H9 (cell line): ENCODE data around the gene SELENOM. TPM values are rescaled to one million over a fixed set of nuclear protein-coding genes. Genes with fewer than 3 reads are reported as not detected.

ENCODE experiments used
- DNase-seq: peaks from one replicate; pipeline ENCODE4 v3.0.0-alpha.2; 2017
- H2AFZ ChIP-seq: one replicate; pipeline ENCODE4 v1.6.1; 2013; ENCODE audit warnings: mild to moderate bottlenecking, low read length, control low read depth, moderate library complexity
- H2AK5ac ChIP-seq: 2 replicates; pipeline ENCODE4 v1.6.1; 2013; ENCODE audit warnings: low read length, control low read depth, mixed read lengths; ENCODE audit not compliant: insufficient read length
- H2BK120ac ChIP-seq: one replicate; pipeline ENCODE4 v1.6.1; 2013; ENCODE audit warnings: low read depth, mild to moderate bottlenecking, low read length, control low read depth, inconsistent platforms; ENCODE audit not compliant: poor library complexity, severe bottlenecking
- H2BK12ac ChIP-seq: 2 replicates; pipeline ENCODE4 v1.6.1; 2013; ENCODE audit warnings: low read length, control low read depth, mixed read lengths, low read depth; ENCODE audit not compliant: insufficient read length
- H2BK15ac ChIP-seq: 2 replicates; pipeline ENCODE4 v1.6.1; 2013; ENCODE audit warnings: low read depth, low read length, control low read depth
- H2BK20ac ChIP-seq: one replicate; pipeline ENCODE4 v1.6.1; 2013; ENCODE audit warnings: low read depth, mild to moderate bottlenecking, low read length, control low read depth, inconsistent platforms; ENCODE audit not compliant: poor library complexity, severe bottlenecking
- H2BK5ac ChIP-seq: 2 replicates; pipeline ENCODE4 v1.6.1; 2013; ENCODE audit warnings: low read length, control low read depth, mixed read lengths; ENCODE audit not compliant: insufficient read length
- H3K14ac ChIP-seq: 2 replicates; pipeline ENCODE4 v1.6.1; 2013; ENCODE audit warnings: low read length, control low read depth; ENCODE audit not compliant: insufficient read depth
- H3K18ac ChIP-seq: 2 replicates; pipeline ENCODE4 v1.6.1; 2013; ENCODE audit warnings: low read depth, mild to moderate bottlenecking, mixed read lengths, low read length, control low read depth; ENCODE audit not compliant: insufficient read length
- H3K23ac ChIP-seq: 2 replicates; pipeline ENCODE4 v1.6.1; 2013; ENCODE audit warnings: low read length, control low read depth, mixed read lengths, low read depth; ENCODE audit not compliant: insufficient read length
- H3K23me2 ChIP-seq: 2 replicates; pipeline ENCODE4 v1.6.1; 2013; ENCODE audit warnings: low read depth, mild to moderate bottlenecking, mixed read lengths, low read length, control low read depth; ENCODE audit not compliant: insufficient read length, poor library complexity, severe bottlenecking
- H3K27ac ChIP-seq: 2 replicates; pipeline ENCODE4 v1.5.1; 2013; ENCODE audit warnings: low read length, control low read depth, mixed read lengths, low read depth; ENCODE audit not compliant: insufficient read length
- H3K27me3 ChIP-seq: 2 replicates; pipeline ENCODE4 v1.6.1; 2013; ENCODE audit warnings: low read length, control low read depth, inconsistent platforms; ENCODE audit not compliant: insufficient read depth
- H3K4ac ChIP-seq: 2 replicates; pipeline ENCODE4 v1.6.1; 2013; ENCODE audit warnings: low read depth, mild to moderate bottlenecking, control low read depth, inconsistent platforms, low read length, moderate library complexity
- H3K4me1 ChIP-seq: 2 replicates; pipeline ENCODE4 v1.6.1; 2013; ENCODE audit warnings: low read length, control low read depth, inconsistent platforms; ENCODE audit not compliant: insufficient read depth
- H3K4me2 ChIP-seq: 2 replicates; pipeline ENCODE4 v1.6.1; 2013; ENCODE audit warnings: low read length, control low read depth, mixed read lengths; ENCODE audit not compliant: insufficient read length, insufficient read depth
- H3K56ac ChIP-seq: 2 replicates; pipeline ENCODE4 v1.6.1; 2013; ENCODE audit warnings: low read depth, mild to moderate bottlenecking, mixed read lengths, low read length, control low read depth; ENCODE audit not compliant: insufficient read length
- H3K79me1 ChIP-seq: 2 replicates; pipeline ENCODE4 v1.6.1; 2013; ENCODE audit warnings: low read depth, mild to moderate bottlenecking, moderate library complexity, low read length, control low read depth, inconsistent platforms; ENCODE audit not compliant: insufficient read depth, poor library complexity, severe bottlenecking
- H3K79me2 ChIP-seq: 2 replicates; pipeline ENCODE4 v1.6.1; 2013; ENCODE audit warnings: low read length, control low read depth, inconsistent platforms; ENCODE audit not compliant: insufficient read depth
- H3K9ac ChIP-seq: 2 replicates; pipeline ENCODE4 v1.6.1; 2013; ENCODE audit warnings: low read length, control low read depth, mixed read lengths; ENCODE audit not compliant: insufficient read length; ENCODE audit errors: extremely low read depth
- H3K9me3 ChIP-seq: one replicate; pipeline ENCODE4 v1.6.1; 2013; ENCODE audit warnings: low read depth, low read length, inconsistent platforms; ENCODE audit not compliant: control insufficient read depth
- H3T11ph ChIP-seq: one replicate; pipeline ENCODE4 v1.6.1; 2013; ENCODE audit warnings: mild to moderate bottlenecking, low read length, control low read depth, inconsistent platforms
- H4K20me1 ChIP-seq: one replicate; pipeline ENCODE4 v1.6.1; 2013; ENCODE audit not compliant: control insufficient read depth, insufficient read length, insufficient read depth
- H4K5ac ChIP-seq: 2 replicates; pipeline ENCODE4 v1.6.1; 2013; ENCODE audit warnings: low read depth, mild to moderate bottlenecking, mixed read lengths, low read length, control low read depth; ENCODE audit not compliant: insufficient read length
- H4K8ac ChIP-seq: replicated peaks from 2 replicates; pipeline ENCODE4 v1.6.1; 2013; ENCODE audit warnings: low read length, control low read depth, mixed read lengths, low read depth; ENCODE audit not compliant: insufficient read length
- H4K91ac ChIP-seq: 2 replicates; pipeline ENCODE4 v1.6.1; 2013; ENCODE audit warnings: low read depth, mild to moderate bottlenecking, moderate library complexity, mixed read lengths, low read length, control low read depth; ENCODE audit not compliant: insufficient read length
- H3K27ac Mint-ChIP-seq, 3 experiments: 2 replicates in 2 of 3; 3 replicates in 1 of 3; pipeline ENCODE4 v1.8.0; 2020 to 2021; ENCODE audit warnings: mixed read lengths in 3 of 3, mild to moderate bottlenecking in 1 of 3, moderate library complexity in 1 of 3
- H3K27me3 Mint-ChIP-seq: 2 replicates; pipeline ENCODE4 v1.8.0; 2021; ENCODE audit warnings: low read depth, mild to moderate bottlenecking, moderate library complexity, mixed read lengths
- H3K36me3 Mint-ChIP-seq, 3 experiments: 2 replicates in 2 of 3; 3 replicates in 1 of 3; pipeline ENCODE4 v1.8.0; 2020 to 2021; ENCODE audit warnings: low read depth in 3 of 3, mixed read lengths in 3 of 3; ENCODE audit not compliant: insufficient read depth in 1 of 3
- H3K4me1 Mint-ChIP-seq, 2 experiments: 2 replicates each; pipeline ENCODE4 v1.8.0; 2020; ENCODE audit warnings: mixed read lengths in 2 of 2
- H3K4me3 Mint-ChIP-seq, 2 experiments: 2 replicates in 1 of 2; 3 replicates in 1 of 2; pipeline ENCODE4 v1.8.0; 2020 to 2021; ENCODE audit warnings: mild to moderate bottlenecking in 2 of 2, mixed read lengths in 2 of 2, moderate library complexity in 1 of 2
- H3K9me3 Mint-ChIP-seq, 2 experiments: 2 replicates in 1 of 2; 3 replicates in 1 of 2; pipeline ENCODE4 v1.8.0; 2020; ENCODE audit warnings: mild to moderate bottlenecking in 2 of 2, mixed read lengths in 2 of 2, moderate library complexity in 1 of 2
- WGBS: extraction: QIAGEN DNeasy Blood & Tissue Kit; methylation state at CpG from one replicate; pipeline ENCODE4 v1.1.7; 2013; ENCODE audit warnings: missing lambda C conversion rate, low lambda C conversion rate, mixed read lengths; ENCODE audit not compliant: insufficient read length; ENCODE audit errors: extremely low coverage; 5-methylcytosine and 5-hydroxymethylcytosine counted together
- total RNA-seq: library from RNA; stranded (reverse); gene quantifications from 2 replicates; pipeline ENCODE4 v1.2.1, GENCODE V29; 2021
- TF ChIP-seq, protein P1 (sequence below): fragments of 200-600 bp; sonication (generic); conservative IDR thresholded peaks from 3 replicates; pipeline ENCODE4 v1.8.0; 2021; ENCODE audit warnings: antibody characterized with exemption, mild to moderate bottlenecking

SELENOM gene
- total RNA-seq, 1 experiment from 2014 or later: 18.6 TPM

DNA sequence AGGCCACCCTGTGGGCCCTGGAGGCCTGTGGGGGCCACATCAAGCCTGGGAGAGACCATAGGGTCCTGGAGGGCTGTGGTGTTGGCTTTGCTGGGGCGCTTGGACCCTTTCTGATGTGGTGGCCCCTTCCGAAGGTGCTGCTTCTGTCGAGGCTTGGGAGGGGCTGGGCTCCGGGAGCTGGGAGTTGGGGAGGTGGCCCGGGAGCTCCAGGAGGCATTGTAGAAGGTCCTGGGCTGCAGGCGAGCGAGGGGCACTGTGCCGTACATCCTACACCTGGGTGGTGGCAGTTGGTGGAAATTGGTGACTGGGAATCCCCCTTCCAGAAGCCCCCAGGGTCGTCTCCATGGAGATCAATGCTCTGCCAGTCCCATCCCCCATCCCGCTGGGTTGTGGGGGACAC is 30.4 kb upstream of the SELENOM start:
- H2AFZ ChIP-seq: no peak overlapping the region
- no peak overlapping the region for H3K9ac ChIP-seq
- H3K27ac ChIP-seq: no peak overlapping the region
- no peak overlapping the region for H4K91ac ChIP-seq
- H3K79me1 ChIP-seq: peaks cover 9% of the 10 kb centered on the region
- no peak overlapping the region for H3K56ac ChIP-seq
- Mint-ChIP-seq H3K36me3 (peaks cover 26 to 34% (median 29%) of the 10 kb centered on the region in 3 experiments; a peak in 6 of 7 replicates), H3K27me3 (no peaks in the 10 kb centered on the region; the same call in 1 of the 2 replicates), H3K4me1 (peaks cover 15 to 20% of the 10 kb centered on the region in 2 experiments), H3K27ac (no peak overlapping the region), H3K4me3 (no peak overlapping the region), H3K9me3 (no peaks in the 10 kb centered on the region)
- TF ChIP-seq, protein P1, sequence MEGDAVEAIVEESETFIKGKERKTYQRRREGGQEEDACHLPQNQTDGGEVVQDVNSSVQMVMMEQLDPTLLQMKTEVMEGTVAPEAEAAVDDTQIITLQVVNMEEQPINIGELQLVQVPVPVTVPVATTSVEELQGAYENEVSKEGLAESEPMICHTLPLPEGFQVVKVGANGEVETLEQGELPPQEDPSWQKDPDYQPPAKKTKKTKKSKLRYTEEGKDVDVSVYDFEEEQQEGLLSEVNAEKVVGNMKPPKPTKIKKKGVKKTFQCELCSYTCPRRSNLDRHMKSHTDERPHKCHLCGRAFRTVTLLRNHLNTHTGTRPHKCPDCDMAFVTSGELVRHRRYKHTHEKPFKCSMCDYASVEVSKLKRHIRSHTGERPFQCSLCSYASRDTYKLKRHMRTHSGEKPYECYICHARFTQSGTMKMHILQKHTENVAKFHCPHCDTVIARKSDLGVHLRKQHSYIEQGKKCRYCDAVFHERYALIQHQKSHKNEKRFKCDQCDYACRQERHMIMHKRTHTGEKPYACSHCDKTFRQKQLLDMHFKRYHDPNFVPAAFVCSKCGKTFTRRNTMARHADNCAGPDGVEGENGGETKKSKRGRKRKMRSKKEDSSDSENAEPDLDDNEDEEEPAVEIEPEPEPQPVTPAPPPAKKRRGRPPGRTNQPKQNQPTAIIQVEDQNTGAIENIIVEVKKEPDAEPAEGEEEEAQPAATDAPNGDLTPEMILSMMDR: no peak
- H3K23ac ChIP-seq: no peak overlapping the region
- no peak overlapping the region for H2BK5ac ChIP-seq
- no peak overlapping the region for H2BK12ac ChIP-seq
- peaks cover 11% of the 10 kb centered on the region for H3K23me2 ChIP-seq
- peaks cover 10% of the 10 kb centered on the region; the same call in 1 of the 2 replicates for H3K79me2 ChIP-seq
- no peak overlapping the region for H3K14ac ChIP-seq
- no peak overlapping the region for H2BK120ac ChIP-seq
- WGBS: no CpG with 5 or more reads among the region's 10 CpGs
- H2BK15ac ChIP-seq: no peak overlapping the region
- no peaks in the 10 kb centered on the region for H3K9me3 ChIP-seq
- no peaks in the 10 kb centered on the region for H3K27me3 ChIP-seq
- peaks cover 7% of the 10 kb centered on the region; the same call in 1 of the 2 replicates for H3K4me1 ChIP-seq
- H3K4ac ChIP-seq: no peak overlapping the region
- no peak overlapping the region for H3K4me2 ChIP-seq
- no peak overlapping the region for H4K5ac ChIP-seq
- no peak for DNase-seq
- no peak overlapping the region for H3K18ac ChIP-seq
- no peak overlapping the region for H4K8ac ChIP-seq
- H2AK5ac ChIP-seq: no peak overlapping the region
- H2BK20ac ChIP-seq: no peak overlapping the region
- H4K20me1 ChIP-seq: no peaks in the 10 kb centered on the region
- H3T11ph ChIP-seq: no peak overlapping the region
